IPS DF 6.9 (cell line): ENCODE data around the gene CLDN15.
"Not testable (repeated sequence)": the region's sequence is repeated elsewhere in the genome, so short reads cannot be mapped to it uniquely, and the experiment has no call there.

Experiments
- DNase-seq: peaks from one replicate; pipeline ENCODE4 v3.0.0-alpha.2; 2013; ENCODE audit warnings: low read depth, low spot score
- H3K27ac ChIP-seq: one replicate; pipeline ENCODE4 v1.5.1; 2013; ENCODE audit warnings: low read length, control low read depth
- H3K27me3 ChIP-seq: 2 replicates; pipeline ENCODE4 v1.6.1; 2013; ENCODE audit warnings: mild to moderate bottlenecking, low read length; ENCODE audit not compliant: control insufficient read depth, insufficient read depth
- H3K36me3 ChIP-seq: 2 replicates; pipeline ENCODE4 v1.6.1; 2013; ENCODE audit warnings: low read length; ENCODE audit not compliant: control insufficient read depth, insufficient read depth
- H3K4me1 ChIP-seq: 2 replicates; pipeline ENCODE4 v1.6.1; 2013; ENCODE audit warnings: low read length; ENCODE audit not compliant: control insufficient read depth, insufficient read depth
- H3K4me3 ChIP-seq: 2 replicates; pipeline ENCODE4 v1.5.1; 2013; ENCODE audit warnings: mild to moderate bottlenecking, low read length
- H3K9me3 ChIP-seq: 2 replicates; pipeline ENCODE4 v1.6.1; 2013; ENCODE audit warnings: low read length, inconsistent platforms; ENCODE audit not compliant: control insufficient read depth, insufficient read depth
- WGBS: extraction: QIAGEN DNeasy Blood & Tissue Kit; methylation state at CpG from one replicate; pipeline ENCODE4 v1.1.7; 2013; ENCODE audit warnings: mixed read lengths, missing lambda C conversion rate; ENCODE audit not compliant: insufficient read length, insufficient coverage; 5-methylcytosine and 5-hydroxymethylcytosine counted together

Gene CLDN15, protein sequence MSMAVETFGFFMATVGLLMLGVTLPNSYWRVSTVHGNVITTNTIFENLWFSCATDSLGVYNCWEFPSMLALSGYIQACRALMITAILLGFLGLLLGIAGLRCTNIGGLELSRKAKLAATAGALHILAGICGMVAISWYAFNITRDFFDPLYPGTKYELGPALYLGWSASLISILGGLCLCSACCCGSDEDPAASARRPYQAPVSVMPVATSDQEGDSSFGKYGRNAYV

DNA sequence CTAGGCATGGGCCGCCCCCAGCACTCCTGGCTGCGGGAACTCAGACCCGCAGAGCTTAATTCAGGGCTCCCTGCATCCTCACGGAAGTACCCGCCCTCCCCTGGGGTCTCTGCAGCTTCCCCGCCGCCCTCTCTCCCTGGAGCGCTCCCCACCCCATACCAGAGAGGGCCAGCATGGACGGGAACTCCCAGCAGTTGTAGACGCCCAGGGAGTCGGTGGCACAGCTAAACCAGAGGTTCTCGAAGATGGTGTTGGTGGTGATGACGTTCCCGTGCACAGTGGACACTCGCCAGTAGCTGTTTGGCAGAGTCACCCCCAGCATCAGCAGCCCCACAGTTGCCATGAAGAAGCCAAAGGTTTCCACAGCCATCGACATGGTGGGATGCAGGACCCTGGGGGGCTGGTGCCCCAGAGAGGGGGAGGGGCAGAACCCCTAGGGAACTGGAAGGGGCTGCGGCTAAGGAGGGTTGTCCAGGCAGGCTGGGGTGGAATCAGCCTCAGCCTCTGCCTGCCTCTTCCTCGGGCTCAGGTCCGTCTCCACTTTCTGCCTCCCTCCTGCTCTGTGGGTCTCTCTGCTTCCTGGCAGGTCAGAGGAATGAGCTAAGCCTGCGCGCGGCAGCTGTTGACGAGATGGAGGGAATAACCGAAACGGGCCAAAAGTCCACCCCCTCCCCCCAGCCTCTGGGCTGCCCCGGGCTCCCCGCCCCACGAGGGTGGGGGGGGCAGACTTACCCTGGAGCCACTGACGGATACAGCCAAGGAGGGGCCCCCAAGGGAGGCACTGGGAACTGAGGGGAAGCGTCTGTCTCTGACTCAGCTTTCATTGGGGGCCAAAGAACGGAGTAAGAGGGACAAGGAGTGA, at the start of gene CLDN15:
CLDN15 (minus strand) TSS at position 597 of the 862 bp plus-strand sequence; CDS start at position 376, 221 bp downstream.
- no CpG with 5 or more reads among the region's 31 CpGs for WGBS
- Histone ChIP-seq H3K27me3 (no peaks in the 10 kb centered on the region), H3K27ac (no peak within 1 kb of the TSS), H3K4me1 (peaks cover 5% of the 10 kb centered on the region), H3K36me3 (0 out of 2 replicates have a peak, but pooled peaks cover 3% of the 10 kb centered on the region), H3K4me3 (no peak within 1 kb of the TSS), H3K9me3 (no peaks in the 10 kb centered on the region)
- DNase-seq: no peak

DNA sequence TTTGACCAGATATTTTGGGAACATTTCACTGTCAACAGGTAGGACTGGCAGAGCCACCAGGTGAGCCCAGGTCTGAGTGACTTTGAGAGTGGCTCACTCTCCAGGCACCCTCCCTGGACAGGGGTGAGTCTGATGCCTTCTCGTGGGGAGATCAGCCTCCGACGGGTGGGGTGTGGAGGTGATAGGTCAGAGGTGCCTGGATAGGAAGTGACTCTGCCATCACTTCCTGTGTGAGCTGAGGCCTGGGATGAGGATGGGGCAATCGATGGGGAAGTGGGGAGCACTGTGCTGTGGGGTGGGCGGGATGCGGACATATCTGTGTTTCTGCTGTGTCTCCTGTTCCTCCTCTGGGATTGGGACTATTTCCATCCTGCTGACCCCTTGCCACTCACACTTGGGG, 49.4 kb upstream of the CLDN15 start:
- peaks cover 7% of the 10 kb centered on the region; the same call in 1 of the 2 replicates for H3K4me1 ChIP-seq
- H3K36me3 ChIP-seq: no peaks in the 10 kb centered on the region
- DNase-seq: no peak
- no CpG with 5 or more reads among the region's 6 CpGs for WGBS
- H3K27me3 ChIP-seq: no peaks in the 10 kb centered on the region
- no peaks in the 10 kb centered on the region for H3K9me3 ChIP-seq
- no peak overlapping the region for H3K27ac ChIP-seq
- no peak overlapping the region for H3K4me3 ChIP-seq

DNA sequence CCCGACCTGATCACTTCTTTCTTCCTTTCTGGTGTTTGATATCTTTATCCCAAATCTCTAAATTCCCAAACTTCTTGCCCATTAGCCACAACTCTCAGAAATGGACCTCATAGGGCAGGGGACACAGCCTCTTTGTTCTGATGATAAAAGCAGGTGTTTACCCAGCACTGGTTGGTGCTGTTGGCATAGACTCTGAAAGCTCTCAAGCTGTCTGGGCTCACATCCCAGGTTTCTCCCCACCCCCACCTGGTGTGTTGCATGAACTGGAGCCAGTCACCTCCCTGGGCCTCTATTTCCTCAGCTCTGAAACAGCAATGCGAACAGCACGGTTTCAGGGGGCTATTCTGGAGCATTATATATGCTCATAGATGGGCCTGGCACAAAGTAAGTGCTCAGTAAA, 48.3 kb upstream of the CLDN15 start:
- H3K27me3 ChIP-seq, H3K27ac ChIP-seq, H3K4me1 ChIP-seq, H3K36me3 ChIP-seq, H3K9me3 ChIP-seq, H3K4me3 ChIP-seq, DNase-seq: not testable (repeated sequence)
- no CpG with 5 or more reads among the region's 3 CpGs for WGBS

DNA sequence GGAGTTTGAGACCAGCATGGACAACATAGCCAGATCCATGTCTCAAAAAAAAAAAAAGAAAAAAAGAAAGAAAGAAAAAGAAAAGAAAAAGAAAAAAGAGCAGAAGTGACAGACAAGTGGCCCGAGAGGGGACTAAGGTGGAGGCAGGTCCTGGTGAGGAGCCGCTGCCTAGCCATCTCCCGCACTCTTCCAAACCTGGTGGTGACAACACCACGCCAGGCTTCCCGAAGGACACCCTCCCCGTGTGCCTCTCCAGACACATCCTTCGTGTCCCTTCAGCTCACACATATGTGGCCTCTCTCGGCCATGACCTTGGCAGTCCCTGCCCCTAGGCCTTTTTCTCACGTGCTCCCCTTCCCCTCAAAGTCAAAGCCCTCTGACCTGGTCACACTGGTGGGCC, 47.6 kb upstream of the CLDN15 start:
- Histone ChIP-seq H3K4me3 (no peak overlapping the region), H3K27me3 (no peaks in the 10 kb centered on the region), H3K36me3 (no peaks in the 10 kb centered on the region), H3K4me1 (peaks cover 6% of the 10 kb centered on the region; the same call in 1 of the 2 replicates), H3K27ac (no peak overlapping the region), H3K9me3 (no peaks in the 10 kb centered on the region)
- DNase-seq: no peak
- no CpG with 5 or more reads among the region's 9 CpGs for WGBS

DNA sequence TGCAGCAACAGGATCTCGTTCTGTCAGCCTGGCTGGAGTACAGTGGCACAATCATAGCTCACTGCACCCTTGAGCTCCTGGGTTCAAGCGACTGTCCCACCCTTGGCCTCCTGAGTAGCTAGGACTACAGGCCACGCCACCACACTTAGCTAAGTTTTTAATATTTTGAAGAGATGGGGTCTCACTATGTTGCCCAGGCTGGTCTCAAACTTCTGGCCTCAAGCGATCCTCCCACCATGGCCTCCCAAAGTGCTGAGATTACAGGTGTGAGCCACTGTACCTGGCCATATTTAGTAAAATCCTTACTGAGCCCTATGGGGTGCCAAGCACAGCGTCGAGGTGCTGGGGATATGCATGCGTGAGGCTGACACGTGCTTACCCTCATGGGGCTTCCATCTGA, 43.3 kb upstream of the CLDN15 start:
- no CpG with 5 or more reads among the region's 8 CpGs for WGBS
- H3K27ac ChIP-seq, DNase-seq, H3K27me3 ChIP-seq, H3K4me3 ChIP-seq, H3K4me1 ChIP-seq, H3K36me3 ChIP-seq, H3K9me3 ChIP-seq: not testable (repeated sequence)

DNA sequence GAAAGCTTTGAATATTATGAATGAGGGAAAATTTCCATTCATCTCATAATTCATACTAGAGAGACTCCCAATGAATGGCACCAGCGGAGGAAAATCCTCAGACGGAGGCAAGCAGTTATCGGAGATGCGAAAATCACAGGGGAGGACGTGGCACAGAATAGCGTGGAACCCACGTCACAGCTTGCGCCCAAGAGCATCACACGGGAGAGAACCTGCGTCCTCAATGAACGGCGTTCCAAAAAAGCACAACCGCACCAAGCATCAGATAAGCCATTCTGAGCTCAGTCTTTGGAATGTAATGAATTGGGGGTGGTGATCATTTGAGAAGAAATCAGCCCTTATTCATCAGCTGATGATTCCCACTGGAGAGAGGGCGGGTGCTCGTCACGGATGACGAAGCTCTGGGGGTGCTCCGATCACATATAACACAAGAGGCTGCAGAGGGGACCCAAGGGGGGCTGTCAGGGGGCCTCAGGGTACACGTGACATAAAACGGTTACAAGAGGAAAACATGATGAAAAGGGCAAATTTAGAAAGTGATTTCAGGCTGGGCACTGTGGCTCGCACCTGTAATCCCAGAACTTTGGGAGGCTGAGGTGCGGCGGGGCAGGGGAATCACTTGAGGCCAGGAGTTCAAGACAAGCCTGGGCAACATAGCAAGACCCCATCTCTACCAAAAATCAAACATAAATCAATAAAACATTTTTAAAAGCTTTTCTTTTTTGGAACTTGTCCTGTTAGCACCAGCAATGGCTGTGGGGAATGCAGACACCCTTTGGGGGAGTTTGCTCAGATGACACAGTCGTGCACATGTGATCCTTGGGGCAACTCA, 41.1 kb upstream of the CLDN15 start:
- H3K27ac ChIP-seq: no peak overlapping the region
- no peaks in the 10 kb centered on the region for H3K9me3 ChIP-seq
- peaks cover 2% of the 10 kb centered on the region; the same call in 1 of the 2 replicates for H3K4me1 ChIP-seq
- no peaks in the 10 kb centered on the region for H3K27me3 ChIP-seq
- DNase-seq: no peak
- WGBS: no CpG with 5 or more reads among the region's 24 CpGs
- H3K36me3 ChIP-seq: no peaks in the 10 kb centered on the region
- H3K4me3 ChIP-seq: no peak overlapping the region

DNA sequence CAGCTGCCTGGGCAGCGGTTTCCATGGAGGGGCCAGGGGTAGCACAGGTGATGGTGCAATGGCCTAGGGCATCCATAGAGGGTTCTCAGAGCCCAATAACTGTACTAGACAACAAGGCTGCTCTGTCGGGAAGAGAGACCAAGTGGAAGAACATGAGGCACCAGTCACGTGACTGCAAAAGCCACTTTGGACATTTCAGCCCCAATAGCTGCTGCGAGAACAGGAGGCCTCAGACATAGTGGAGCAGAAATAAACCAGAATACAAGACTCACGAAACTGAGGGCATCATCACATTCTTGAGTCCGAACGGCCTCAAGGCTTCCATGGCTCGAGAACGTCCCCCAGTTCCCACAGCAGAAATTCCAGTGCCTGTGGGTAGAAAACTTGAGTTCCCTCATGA, 39.6 kb upstream of the CLDN15 start:
- H3K9me3 ChIP-seq: no peaks in the 10 kb centered on the region
- no peaks in the 10 kb centered on the region for H3K27me3 ChIP-seq
- H3K4me1 ChIP-seq: no peaks in the 10 kb centered on the region
- no CpG with 5 or more reads among the region's 9 CpGs for WGBS
- no peak overlapping the region for H3K4me3 ChIP-seq
- no peak for DNase-seq
- no peak overlapping the region for H3K27ac ChIP-seq
- H3K36me3 ChIP-seq: no peaks in the 10 kb centered on the region

DNA sequence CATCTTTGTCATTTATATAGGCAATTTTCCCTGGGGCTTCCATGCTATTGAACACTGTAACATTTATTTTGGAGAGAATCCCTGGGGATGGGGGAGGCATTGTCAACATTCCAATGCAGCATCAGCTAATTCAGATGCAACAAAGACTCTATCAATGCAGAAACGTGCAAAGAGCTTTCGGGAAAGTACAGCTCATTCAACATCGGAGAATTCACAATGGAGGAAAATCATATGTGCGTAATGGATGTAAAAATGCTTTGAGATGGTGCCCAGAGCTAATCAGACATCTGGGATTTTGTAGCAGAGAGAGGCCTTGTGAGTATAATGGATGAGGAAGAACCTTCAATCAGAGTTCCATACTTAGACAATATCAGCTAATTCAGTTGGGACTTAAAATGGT, 35.6 kb upstream of the CLDN15 start:
- no peak overlapping the region for H3K27ac ChIP-seq

DNA sequence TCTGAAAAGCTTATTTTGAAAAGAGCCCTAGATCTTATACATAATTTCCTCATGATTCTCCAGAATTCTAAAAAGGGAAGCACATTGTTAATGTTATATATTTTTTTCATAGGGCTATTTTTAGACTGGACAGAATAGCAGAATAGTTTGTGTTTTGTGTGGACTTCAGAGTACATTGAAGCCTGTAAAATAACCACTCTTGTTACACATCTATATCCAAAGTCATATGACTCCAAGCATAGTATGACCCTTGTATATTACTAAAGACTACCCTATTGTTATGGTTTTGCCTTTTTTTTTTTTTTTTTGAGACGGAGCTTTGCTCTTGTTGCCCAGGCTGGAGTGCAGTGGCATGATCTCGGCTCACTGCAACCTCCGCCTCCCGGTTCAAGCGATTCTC, 33.4 kb upstream of the CLDN15 start:
- no peaks in the 10 kb centered on the region for H3K4me1 ChIP-seq
- no CpG with 5 or more reads among the region's 5 CpGs for WGBS
- H3K27ac ChIP-seq: no peak overlapping the region
- no peak for DNase-seq
- H3K27me3 ChIP-seq: no peaks in the 10 kb centered on the region
- no peaks in the 10 kb centered on the region for H3K36me3 ChIP-seq
- H3K4me3 ChIP-seq: no peak overlapping the region
- H3K9me3 ChIP-seq: no peaks in the 10 kb centered on the region

More for the DNA sequence above, 35.6 kb upstream of the CLDN15 start:
- Histone ChIP-seq H3K4me1 (no peaks in the 10 kb centered on the region), H3K4me3 (no peak overlapping the region), H3K27me3 (no peaks in the 10 kb centered on the region), H3K36me3 (no peaks in the 10 kb centered on the region), H3K9me3 (no peaks in the 10 kb centered on the region)
- no CpG with 5 or more reads among the region's 4 CpGs for WGBS
- no peak for DNase-seq

DNA sequence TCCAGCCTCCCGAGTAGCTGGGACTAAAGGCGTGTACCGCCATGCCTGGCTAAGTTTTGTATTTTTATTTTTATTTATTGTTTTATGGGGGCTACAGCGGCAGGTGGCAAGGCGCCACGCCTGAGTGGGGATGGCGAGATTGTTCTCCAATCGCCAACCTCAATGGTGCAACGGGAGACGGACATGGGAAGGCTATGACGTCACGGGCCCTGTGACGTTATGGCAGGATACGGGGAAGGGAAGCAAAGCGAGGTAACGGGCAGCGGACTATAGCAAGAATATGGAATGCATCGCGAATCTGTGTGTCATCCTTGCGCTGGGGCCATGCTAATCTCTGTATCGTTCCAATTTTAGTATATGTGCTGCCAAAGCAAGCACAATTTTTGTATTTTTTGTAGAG, 32.1 kb upstream of the CLDN15 start:
- Histone ChIP-seq H3K4me1 (no peaks in the 10 kb centered on the region), H3K36me3 (no peaks in the 10 kb centered on the region), H3K4me3 (no peak overlapping the region), H3K27ac (no peak overlapping the region), H3K9me3 (no peaks in the 10 kb centered on the region), H3K27me3 (no peaks in the 10 kb centered on the region)
- DNase-seq: no peak
- no CpG with 5 or more reads among the region's 21 CpGs for WGBS
